ENCODE data around the gene ALMS1.

The ALMS1 gene

GRCh38 chr2:73651591-73652230 is 266.1 kb downstream of the ALMS1 start:
- no peak for TF ChIP-seq CTCF (IDR thresholded peaks at IDR 0.05; ENCODE audit: control insufficient read depth, insufficient read depth, low read depth, low read length, missing control alignments)
- no peak for DNase-seq (ENCODE audit: low read depth)
- no peak overlapping the region for H3K4me3 ChIP-seq (ENCODE audit: control insufficient read depth, low read depth, low read length)

- no peak for DNase-seq (ENCODE audit: low read depth)
- no peak for TF ChIP-seq CTCF (IDR thresholded peaks at IDR 0.05; ENCODE audit: control insufficient read depth, insufficient read depth, low read depth, low read length, missing control alignments)
- no peak overlapping the region for H3K4me3 ChIP-seq (ENCODE audit: control insufficient read depth, low read depth, low read length)
These were observed 266.7 kb downstream of the ALMS1 start for GRCh38 chr2:73652348-73652747.

GRCh38 chr2:73654175-73654574 is 268.5 kb downstream of the ALMS1 start:
- H3K4me3 ChIP-seq (ENCODE audit: control insufficient read depth, low read depth, low read length), result no peak overlapping the region
- DNase-seq (ENCODE audit: low read depth), result no peak

More at GRCh38 chr2:73654175-73654574, 268.5 kb downstream of the ALMS1 start:
- TF ChIP-seq CTCF (IDR thresholded peaks at IDR 0.05; ENCODE audit: control insufficient read depth, insufficient read depth, low read depth, low read length, missing control alignments), result no peak

Data from AG09309 (cell line).